Measurements from ENCODE around the gene OASL.

OASL gene

GRCh38 chr12:120971299-120972180, 67.5 kb downstream of the OASL start:
- no peaks in the 10 kb centered on the region for H3K27me3 ChIP-seq (ENCODE audit: insufficient read depth, low read length)
- no peaks in the 10 kb centered on the region for H3K36me3 ChIP-seq (ENCODE audit: insufficient read depth, low read length)
- no peak overlapping the region for H3K4me3 ChIP-seq (ENCODE audit: low read length)
- H3K9me3 ChIP-seq (ENCODE audit: low read length): no peaks in the 10 kb centered on the region
- peaks cover 7% of the 10 kb centered on the region for H3K4me1 ChIP-seq (ENCODE audit: insufficient read depth, low read length)
- H2AFZ ChIP-seq (ENCODE audit: low read depth, low read length): no peak overlapping the region

GRCh38 chr12:120970310-120970709, 68.7 kb downstream of the OASL start:
- H3K4me1 ChIP-seq (ENCODE audit: insufficient read depth, low read length): peaks cover 9% of the 10 kb centered on the region
- H3K4me3 ChIP-seq (ENCODE audit: low read length): no peak overlapping the region
- H3K9me3 ChIP-seq (ENCODE audit: low read length): no peaks in the 10 kb centered on the region
- no peak overlapping the region for H2AFZ ChIP-seq (ENCODE audit: low read depth, low read length)
- no peaks in the 10 kb centered on the region for H3K27me3 ChIP-seq (ENCODE audit: insufficient read depth, low read length)
- H3K36me3 ChIP-seq (ENCODE audit: insufficient read depth, low read length): no peaks in the 10 kb centered on the region

Data from neuron (in vitro differentiated cells).